ENCODE data around the gene FGA.
"Not testable (repeated sequence)": the region's sequence is repeated elsewhere in the genome, so short reads cannot be mapped to it uniquely, and the experiment has no call there.

FGA gene

GRCh38 chr4:154606728-154607723, 16.5 kb upstream of the FGA start:
- no peak for DNase-seq

GRCh38 chr4:154604696-154605200, 14.2 kb upstream of the FGA start:
- no peak for DNase-seq

DNA sequence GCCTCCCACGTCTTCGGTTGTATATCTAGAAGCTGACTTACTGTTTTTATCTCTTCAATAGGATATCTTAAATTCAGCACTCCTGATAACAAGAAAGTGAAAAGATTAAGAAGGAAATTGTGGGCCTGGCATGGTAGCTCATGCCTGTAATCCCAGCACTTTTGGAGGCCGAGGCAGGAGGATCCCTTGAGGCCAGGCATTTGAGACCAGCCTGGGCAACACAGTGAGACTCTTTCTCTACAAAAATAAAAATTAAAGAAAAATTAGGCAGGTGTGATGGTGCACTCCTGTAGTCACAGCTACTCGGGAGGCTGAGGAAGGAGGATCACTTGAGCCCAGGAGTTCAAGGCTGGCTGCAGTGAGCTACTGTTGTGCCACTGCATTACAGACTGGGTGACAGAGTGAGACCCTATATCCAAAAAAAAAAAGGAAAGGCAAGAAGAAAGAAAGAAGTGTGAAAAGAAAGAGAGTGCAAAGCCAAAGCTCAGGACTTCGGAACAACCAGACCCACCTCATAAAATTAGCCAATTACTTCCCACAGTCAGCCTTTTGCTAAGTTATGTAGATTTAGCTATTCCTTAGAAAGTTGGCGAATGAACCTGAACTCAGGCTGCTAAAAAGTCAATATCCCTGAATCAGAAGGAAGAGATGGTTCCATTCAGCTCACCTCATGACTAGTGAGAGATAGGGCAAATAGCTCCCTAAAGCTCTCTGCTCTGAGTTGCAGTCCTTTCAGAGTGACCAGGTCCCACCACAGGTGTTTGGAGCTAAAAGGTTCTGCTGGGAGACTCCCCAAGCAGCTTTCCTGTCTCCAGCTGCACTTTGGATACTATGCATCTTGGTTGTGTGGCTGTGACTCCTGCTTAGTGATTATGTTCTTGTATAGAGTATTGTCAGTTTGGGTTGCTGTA, 12.7 kb upstream of the FGA start:
- no peak for DNase-seq

GRCh38 chr4:154602404-154603020, 12.0 kb upstream of the FGA start:
- no peak for DNase-seq

- no peak for DNase-seq
These were observed 7.5 kb upstream of the FGA start for GRCh38 chr4:154597798-154598774.

DNA sequence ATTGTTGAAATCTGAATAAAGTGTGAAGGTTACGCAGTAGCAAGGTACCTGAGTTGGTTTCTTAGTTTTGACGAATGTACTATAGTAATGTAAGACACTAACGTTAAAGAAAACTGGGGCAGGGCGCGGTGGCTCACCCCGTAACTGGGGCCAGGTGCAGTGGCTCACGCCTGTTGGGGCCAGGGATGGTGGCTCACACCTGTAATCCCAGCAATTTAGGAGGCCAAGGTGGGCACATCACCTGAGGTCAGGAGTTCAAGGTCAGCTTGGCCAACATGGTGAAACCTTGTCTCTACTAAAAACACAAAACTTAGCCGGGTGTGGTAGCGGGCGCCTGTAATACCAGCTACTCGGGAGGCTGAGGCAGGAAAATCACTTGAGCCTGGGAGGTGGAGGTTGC, 6.7 kb upstream of the FGA start:
- not testable (repeated sequence) for DNase-seq

DNA sequence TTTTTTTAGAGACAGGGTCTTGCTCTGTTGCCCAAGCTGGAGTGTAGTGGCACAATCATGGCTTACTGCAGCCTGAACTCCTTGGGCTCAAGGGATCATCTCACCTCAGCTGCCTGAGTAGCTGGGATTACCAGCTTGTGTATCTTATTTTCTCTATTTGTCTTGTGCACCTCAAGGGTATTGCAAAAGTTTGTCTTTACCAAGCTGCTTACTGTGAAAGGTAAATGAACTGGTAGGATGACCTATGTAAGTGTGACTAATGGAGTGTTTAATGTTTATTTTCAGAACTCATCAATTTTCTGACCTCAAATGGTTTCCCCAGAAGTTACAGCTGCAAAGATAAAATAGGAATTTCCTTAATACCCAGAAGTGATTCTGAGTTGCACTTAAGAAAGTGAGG, 5.3 kb upstream of the FGA start:
- DNase-seq, result no peak

DNA sequence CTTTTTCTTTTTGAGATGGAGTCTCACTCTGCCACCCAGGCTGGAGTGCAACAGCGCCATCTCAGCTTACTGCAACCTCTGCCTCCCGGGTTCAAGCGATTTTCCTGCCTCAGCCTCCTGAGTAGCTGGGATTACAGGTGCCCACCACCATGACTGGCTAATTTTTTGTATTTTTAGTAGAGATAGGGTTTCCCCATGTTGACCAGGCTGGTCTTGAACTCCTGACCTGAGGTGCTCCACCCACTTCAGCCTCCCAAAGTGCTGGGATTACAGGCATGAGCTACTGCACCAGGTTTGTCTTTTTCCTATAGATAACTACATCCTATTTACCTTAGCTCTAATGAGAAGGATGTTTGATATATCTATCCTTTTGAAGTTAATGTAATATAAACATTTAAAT, 3.8 kb upstream of the FGA start:
- not testable (repeated sequence) for DNase-seq

DNA sequence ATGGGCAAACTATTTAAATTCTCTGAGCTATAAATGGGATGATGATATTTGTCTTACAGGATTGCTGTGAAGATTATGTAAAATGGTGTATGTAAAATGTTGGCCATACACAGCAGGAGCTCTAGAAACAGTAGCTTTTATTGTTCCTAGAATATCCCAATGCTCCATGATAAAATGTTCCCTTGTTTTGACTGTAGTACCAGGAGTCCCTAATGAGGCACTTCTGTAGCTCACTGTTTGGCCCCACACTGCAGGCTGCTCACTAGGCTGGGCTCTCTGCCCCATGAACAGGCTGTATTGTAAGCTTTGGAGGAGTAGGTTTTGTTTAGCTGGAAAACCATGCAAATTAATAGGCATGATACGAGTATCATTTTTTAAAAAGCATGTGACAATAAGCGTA, 3.3 kb upstream of the FGA start:
- DNase-seq, result no peak

- DNase-seq, result no peak
These were observed 1.3 kb upstream of the FGA start for GRCh38 chr4:154591890-154592289.

DNA sequence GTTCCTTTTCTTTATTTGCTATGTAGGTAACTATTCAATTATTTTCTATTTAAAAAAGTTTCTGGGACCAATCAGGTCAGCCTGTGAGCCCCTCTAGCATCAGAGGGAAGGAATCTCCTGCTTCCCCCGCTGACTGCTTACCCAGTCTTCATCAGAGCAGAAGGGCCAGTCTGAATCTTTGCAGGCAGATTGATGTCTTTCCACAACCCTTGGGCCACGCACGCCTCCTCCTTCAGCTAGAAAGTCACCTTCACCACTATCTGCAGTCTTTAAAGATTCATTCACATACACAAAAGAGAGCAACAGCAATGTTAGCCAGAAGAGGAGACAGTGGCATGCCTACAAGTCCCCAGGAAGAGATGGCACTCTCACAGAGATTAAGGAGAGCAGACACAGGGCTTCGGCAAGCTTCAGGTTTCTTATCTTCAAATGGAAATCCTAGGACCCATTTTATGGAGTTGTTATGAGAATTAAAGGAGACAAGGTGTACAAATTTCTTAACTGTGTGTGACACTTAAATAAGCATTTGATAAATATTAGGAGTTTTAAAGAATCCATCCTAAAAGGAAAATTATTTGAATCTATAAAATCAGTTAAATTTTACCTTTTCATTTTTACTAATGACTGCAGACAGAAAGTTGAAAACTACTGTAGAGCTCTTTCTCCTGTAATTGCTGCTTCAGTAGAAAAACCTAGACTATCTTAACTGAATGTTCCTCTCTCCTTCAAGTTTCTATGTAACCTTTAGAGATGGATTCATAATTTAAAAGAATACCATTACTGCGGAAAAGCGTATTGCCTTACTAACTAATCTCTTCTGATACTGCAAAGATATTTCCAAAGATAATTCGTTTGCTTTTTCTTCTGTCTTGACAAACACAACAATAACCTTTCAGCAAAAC, 995 bp downstream of the FGA start:
- no peak for DNase-seq

DNA sequence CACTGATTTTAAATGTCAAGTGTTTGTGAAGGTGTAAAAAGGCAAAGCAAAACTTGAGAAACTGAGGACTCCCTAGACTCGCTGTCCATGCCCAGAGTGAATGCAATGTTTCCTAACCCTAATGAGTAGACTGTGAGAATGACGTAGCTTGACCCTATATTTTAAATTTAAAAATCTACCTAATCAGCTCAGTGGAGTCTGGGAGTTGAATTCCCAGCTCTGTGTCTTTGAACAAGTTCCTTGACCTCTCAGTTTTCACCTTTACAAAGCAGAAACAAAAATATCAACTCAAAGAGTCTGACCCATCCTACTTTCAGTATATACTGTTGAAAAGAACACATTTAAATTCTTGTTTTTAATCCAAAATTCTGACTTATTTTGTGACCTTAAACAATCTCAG, 2.3 kb downstream of the FGA start:
- no peak for DNase-seq

DNA sequence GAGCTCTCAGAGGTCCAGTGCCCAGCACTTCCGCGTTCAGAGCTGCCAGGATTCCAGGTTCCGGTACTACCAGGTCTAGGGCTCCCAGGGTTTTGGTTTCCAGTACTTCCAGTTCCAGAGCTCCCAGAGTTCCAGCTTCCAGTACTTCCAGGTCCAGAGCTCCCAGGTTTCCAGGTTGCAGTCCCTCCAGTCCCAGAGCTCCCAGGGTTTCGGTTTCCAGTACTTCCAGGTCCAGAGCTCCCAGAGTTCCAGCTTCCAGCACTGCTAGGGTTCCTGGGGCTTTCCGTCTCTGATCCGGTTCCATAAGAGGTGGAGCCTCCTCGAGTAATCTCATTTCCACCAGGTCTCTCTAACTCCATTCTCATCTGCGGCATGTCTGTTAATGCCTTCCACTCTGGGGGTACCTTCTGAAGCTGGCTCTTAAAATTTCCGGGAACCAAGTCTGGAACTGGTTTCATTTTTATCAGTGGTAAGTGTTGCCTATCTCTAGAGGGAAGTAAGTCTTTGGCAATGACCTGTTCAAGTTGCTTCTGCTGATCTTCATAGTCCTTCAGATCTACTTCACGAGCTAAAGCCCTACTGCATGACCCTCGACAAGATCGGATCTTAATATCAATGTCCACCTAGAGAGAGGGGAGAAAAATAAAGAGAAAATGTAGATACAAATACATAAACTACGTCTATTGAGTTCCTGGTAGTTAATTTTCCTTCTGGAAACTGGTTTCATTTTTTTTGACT, 4.1 kb downstream of the FGA start:
- no peak for DNase-seq

DNA sequence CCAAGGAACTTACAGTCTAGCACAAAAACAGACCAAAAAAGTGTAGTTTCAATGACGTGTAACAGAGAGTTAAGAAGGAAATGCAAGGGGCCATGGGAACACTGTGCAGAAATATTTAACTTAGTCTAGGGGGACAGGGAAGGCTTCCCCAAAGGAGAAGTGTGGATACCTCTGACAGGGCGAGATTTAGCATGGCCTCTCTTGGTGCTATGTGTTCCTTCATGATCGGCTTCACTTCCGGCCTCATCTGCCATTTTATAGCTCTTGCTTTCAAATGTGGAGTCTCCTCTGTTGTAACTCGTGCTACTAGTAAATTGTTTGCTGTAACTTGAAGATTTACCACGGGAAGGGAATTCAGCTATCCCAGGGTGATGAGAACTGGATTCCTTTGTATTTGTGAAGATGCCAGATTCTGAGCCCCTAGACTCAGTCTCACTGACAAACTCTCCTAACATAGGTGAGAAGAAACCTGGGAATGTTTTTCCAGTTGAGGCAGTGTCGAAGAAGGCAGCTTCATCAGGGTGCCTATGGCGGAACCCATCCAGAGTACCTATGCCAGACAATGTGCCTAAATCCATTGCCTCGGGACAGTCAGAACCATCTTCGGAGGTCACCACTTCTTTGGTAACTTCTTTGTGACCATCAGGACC, 5.0 kb downstream of the FGA start:
- DNase-seq, result no peak

DNA sequence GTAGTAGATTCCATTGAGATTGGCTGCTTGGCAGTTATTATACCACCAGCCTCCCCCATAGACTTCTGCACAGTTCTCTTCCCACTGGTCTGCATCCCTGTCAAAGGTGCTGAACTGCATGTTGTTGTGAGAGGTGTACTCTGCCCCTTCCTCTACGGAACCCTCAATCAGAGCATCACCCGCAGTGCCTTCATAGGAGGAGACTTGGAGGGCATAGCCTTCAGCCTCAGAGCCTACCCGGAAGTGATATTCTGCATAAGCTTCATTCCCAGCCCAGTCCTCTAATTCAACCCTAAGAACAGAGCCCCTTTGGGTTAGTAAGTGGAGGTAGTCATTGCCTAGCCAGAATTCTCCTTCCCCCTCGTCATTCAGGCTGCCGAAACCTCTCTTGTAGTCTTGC, 6.3 kb downstream of the FGA start:
- DNase-seq, result no peak

DNA sequence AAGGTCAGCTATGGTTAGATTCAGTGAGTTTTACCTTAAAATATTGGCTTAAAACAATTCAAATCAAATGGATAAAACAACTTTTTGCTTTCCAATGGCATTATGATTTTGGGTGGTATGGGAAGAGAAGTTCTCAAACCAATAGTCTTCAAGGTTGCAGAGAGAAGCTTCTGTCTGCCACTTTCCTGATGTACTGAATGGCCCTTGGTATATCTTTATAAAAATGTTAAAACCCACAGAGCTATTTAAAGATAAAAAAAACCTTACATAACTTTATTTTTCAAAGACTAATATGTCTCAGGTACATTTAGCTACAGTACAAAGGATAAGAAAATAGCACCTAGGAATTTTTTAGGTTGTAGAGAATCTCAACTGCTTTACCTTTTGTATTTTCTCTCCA, 6.9 kb downstream of the FGA start:
- DNase-seq, result no peak

DNA sequence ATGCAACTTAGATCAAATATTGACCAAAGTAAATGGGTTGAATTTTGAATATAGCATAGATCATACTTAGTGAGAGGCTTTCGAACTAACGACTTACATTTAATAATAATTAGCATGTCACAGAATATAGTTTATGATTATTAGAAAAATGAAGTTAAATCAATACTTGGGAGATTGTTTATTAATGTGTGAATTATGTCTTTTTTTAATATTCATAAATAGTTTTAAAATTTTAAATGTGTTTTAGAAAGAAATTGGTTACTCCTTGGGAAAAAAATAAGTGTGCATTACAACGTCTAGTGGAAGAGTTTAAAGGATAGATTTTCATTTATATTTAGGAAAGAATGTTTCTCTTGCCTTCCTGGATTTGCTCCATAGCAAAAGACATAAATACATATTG, 7.3 kb downstream of the FGA start:
- DNase-seq, result no peak

GRCh38 chr4:154582723-154583122, 7.8 kb downstream of the FGA start:
- DNase-seq, result no peak

- no peak for DNase-seq
These were observed 10.6 kb downstream of the FGA start for GRCh38 chr4:154579927-154580326.

Measured in activated CD4-positive, alpha-beta T cell treated with anti-CD3 and anti-CD28 coated beads, Interleukin-2, amount 50 U/mL, for 4 hours (primary cell).